GM13976 (cell line): Measurements from ENCODE around the gene ICAM2.
"Not testable (repeated sequence)": the region's sequence is repeated elsewhere in the genome, so short reads cannot be mapped to it uniquely, and the experiment has no call there.

Source experiments
- DNase-seq: peaks from one replicate; pipeline ENCODE4 v3.0.0; 2012; ENCODE audit warnings: low spot score
- in situ Hi-C: fragments of 300-500 bp; cut with MboI; formaldehyde crosslinking; loops from one replicate; pipeline ENCODE4 v1.12.0; 2022; ENCODE audit warnings: low sequenced_read_pairs, mixed read lengths, inconsistent platforms; ENCODE audit not compliant: unreplicated experiment
- TF ChIP-seq, protein P1 (sequence below): IDR thresholded peaks from 2 replicates; pipeline ENCODE4 v1.5.1; 2012; ENCODE audit warnings: borderline replicate concordance, mild to moderate bottlenecking; ENCODE audit not compliant: insufficient read depth; ENCODE audit errors: extremely low read depth, missing control alignments, control extremely low read depth

The ICAM2 gene

DNA sequence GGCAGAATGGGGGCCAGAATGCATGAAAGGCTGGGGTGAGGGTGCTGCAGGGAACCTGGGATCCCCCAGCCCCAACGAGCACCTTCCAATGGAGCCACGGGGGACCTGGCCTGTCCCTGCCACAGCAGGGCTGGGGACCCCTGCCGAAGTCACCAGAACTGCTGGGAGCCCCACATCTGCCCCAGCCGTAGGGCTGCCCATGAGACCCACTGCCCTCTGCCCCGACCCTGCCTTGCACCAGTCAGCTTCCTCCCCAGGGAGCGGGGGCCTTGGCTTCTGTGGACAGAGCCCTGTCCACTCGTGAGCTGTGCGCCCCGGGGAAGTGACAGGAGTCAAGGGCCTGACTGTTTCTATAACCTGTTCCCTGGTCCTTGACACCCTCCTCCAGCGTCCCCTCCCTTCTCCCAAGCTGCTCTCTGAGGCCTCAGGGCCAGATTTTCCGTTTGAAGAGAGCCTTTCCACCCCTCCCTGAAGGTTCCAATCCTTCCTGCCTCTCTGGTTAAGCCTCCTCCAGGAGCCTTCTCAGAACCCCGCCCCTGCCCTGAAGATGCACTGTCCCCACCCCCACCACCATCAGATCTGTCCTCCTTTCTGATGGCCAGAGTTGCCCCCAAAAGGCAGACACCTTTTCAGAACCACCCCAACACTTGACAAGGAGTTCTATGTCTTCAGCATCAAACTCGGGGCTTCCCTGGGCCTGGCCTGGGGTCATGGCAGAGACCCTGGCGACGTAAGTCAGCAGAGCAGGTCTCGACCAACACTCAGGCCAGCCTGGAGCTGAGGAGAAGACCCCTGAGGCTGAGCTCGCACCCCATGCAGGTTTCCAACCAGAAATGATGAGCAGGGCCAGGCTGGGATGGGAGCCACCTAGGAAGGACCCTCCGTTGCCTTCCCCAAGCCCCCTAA lies 33.0 kb downstream of the ICAM2 start:
- TF ChIP-seq, protein P1, sequence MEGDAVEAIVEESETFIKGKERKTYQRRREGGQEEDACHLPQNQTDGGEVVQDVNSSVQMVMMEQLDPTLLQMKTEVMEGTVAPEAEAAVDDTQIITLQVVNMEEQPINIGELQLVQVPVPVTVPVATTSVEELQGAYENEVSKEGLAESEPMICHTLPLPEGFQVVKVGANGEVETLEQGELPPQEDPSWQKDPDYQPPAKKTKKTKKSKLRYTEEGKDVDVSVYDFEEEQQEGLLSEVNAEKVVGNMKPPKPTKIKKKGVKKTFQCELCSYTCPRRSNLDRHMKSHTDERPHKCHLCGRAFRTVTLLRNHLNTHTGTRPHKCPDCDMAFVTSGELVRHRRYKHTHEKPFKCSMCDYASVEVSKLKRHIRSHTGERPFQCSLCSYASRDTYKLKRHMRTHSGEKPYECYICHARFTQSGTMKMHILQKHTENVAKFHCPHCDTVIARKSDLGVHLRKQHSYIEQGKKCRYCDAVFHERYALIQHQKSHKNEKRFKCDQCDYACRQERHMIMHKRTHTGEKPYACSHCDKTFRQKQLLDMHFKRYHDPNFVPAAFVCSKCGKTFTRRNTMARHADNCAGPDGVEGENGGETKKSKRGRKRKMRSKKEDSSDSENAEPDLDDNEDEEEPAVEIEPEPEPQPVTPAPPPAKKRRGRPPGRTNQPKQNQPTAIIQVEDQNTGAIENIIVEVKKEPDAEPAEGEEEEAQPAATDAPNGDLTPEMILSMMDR = no peak
- in situ Hi-C loops = no loop called here

DNA sequence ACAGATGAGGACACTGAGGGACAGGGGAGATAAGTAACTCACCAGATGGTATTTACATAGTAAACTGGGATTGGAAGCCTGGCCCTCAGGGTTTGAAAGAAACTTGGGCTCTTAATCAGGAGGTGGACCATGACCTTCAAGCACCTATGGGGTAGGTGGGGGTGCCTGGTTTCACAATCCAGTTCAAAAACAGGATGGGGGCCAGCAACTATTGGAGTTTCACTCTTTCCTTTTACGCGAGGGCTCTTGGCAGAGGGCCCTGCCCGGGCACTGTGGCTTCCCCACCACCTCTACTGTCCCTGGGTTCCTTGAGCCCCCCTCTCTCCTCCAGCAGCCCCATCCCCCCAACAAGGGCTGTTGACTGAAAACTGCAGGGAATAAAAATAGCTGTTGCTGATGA lies 33.6 kb downstream of the ICAM2 start:
- TF ChIP-seq, protein P1 = no peak
- in situ Hi-C loops = no loop called here
- DNase-seq = no peak

More for the DNA sequence above, 33.0 kb downstream of the ICAM2 start:
- no peak for DNase-seq

DNA sequence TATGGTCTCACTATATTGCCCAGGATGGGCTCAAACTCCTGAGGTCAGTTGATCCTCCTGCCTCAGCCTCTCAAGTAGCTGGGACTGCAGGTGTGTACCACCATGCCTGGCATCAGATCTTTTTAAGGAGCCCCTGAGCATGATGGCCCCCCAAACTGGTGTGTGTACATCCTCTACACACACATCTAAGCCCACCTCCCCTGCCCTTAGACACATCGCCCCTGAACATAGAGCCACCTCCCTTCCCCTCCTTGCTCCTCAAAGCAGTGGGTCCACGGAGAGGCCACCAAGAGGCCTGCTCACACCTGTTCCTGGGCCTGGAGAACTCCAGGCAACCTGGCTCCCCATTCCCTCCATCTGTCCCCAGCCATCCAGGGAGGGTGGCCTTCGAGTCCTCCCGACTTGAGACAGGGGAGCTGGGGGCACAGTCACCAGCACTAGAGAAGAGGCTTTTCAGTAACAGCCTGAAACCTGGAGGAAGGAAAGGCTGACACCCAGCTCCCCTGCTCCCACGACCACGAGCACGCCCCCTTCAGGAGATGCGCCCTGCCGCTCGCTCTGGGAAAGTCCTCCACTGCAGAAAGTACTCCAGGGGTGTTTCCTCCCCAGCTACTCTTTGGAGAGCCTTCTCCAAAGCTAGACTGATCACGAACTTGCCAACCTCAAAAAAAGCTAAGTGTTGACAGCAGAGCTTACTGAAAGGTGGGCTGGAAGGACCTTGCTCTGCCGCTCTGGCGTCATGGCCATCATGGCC lies 34.9 kb downstream of the ICAM2 start:
- DNase-seq = no peak
- TF ChIP-seq, protein P1 = no peak
- in situ Hi-C loops = no loop called here

DNA sequence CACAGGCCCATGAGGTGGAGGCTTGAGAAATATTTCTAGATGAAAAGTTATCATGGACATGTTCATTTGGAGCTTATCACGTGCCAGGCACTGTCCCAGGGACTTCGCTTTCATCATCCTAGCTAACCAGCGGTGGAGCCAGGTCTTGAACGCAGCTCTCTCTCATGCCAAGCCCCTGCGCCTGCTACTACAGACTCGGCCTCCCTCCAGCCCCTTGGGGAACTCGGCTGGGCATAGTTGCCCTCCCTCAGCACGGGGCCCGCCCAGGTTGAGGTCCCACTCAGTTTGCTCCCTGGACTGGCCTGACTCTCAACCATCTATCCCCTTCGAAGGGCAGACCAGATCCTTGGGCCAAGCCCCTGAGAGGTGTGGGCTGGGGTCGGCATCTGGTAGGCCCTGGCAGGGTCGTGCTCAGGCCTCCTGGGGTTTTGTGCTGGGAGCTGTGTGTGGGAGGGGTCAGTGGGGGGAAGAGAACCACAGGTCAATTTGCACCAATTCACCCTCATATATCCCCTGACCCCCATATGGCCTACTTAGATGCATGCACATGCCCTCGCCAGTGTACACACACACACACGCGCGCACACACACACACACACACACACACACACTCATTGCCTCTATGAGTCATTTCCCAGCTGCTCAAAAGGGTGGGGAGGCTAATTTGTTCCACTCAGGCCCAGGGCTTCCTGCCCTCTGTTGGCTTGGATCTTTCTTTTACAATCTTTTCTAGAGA lies 35.6 kb downstream of the ICAM2 start:
- in situ Hi-C loops = no loop called here
- TF ChIP-seq, protein P1 = no peak
- DNase-seq = no peak

DNA sequence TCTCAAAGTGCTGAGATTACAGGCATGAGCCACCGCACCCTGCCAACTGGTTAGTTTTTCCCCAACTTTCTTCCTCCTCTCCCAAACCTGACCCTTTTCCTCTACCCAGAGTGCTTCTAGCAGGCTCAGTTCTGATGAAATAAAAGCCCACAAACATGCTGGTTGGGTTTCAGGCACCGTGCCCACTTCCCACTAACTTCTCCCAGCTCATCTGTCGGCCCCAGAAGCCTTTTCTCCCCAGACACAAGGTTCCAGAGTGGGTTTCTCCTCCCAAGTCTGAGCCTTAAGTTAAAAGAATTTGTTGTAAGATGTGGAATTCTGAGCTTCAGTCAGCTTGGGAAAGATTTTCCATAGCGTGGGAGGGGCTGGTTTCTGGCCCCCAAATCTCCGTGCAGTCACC lies 36.2 kb downstream of the ICAM2 start:
- in situ Hi-C loops = no loop called here
- no peak for DNase-seq
- TF ChIP-seq, protein P1 = no peak

DNA sequence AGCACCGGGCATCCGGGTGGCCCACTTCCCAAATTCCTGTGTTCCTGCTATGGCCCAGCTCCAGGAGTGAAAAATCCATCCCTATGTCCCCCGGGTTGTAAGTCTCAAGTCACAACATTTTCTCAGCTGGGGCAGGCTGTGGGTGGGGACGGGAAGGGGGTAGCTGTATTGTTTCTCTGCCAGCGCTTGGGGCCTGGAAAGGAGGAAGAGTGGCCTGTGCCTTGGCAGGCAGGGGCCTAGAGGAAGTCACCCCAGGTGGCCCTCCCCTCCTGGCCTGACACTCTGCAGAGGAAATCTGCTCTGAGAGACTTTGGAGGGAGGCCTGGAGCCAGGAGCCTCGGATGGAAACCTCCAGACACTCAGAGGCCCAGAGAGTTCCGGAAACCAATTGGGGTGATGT lies 37.1 kb downstream of the ICAM2 start:
- in situ Hi-C loops = no loop called here
- TF ChIP-seq, protein P1 = no peak
- DNase-seq = no peak

DNA sequence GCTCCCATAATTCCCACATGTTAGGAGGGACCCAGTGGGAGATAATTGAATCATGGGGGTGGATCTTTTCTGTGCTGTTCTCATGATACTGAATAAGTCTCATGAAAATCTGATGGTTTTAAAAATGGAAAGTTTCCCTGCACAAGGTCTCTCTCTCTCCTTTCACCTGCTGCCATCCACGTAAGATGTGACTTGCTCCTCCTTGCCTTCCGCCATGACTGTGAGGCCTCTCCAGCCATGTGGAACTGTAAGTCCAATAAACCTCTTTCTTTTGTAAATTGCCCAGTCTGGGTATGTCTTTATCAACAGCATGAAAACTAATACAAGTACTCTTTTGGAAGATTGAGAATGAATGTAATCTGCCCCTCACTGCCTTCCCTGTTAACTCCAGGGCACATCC lies 37.8 kb downstream of the ICAM2 start:
- in situ Hi-C loops, DNase-seq: not testable (repeated sequence)
